HCT116 (cell line): ENCODE data around the gene ERC2. TPM values are rescaled to one million over a fixed set of nuclear protein-coding genes. Genes with fewer than 3 reads are reported as not detected.

Experiments used
- ATAC-seq: fragments of 200-7000 bp; cut with Tn5 transposase; 2 replicates; pipeline ENCODE4 v1.9.1; 2020; ENCODE audit warnings: mild to moderate bottlenecking, moderate library complexity
- BruUV-seq: library from RNA; stranded (reverse); fragments of 400-500 nt; replicated peaks from 2 replicates; lab custom pipeline; 2021; lab: Mats Ljungman, UMichigan
- CTCF ChIA-PET: fragments of 300-600 bp; sonication (Branson Sonifier 250); formaldehyde crosslinking; loops from one replicate; lab custom pipeline; 2021; ENCODE audit warnings: antibody characterized with exemption; lab: Charles Lee
- POLR2A ChIA-PET: fragments of 300-600, 350-600 bp; sonication (Branson Sonifier 250); formaldehyde crosslinking; loops from one replicate; lab custom pipeline; 2021; ENCODE audit warnings: antibody characterized with exemption; lab: Charles Lee
- RAD21 ChIA-PET, 2 experiments: fragments of 300-600 bp; sonication (Branson Sonifier 250); formaldehyde crosslinking; loops; one replicate each; lab custom pipeline; 2023; ENCODE audit warnings: low total read pairs in 2 of 2; ENCODE audit not compliant: uncharacterized antibody in 2 of 2, unreplicated experiment in 2 of 2, low non-redundant PET in 1 of 2; lab: Charles Lee
- DNase-seq: peaks from one replicate; pipeline ENCODE4 v3.0.0-alpha.2; 2010; ENCODE audit warnings: low read depth, low spot score
- H2AFZ ChIP-seq: fragments of 200-600 bp; shearing (Covaris generic), sonication (generic); 2 replicates; pipeline ENCODE4 v1.6.1; 2017; ENCODE audit warnings: low read depth, mixed run types, mixed read lengths, antibody characterized with exemption, low read length; ENCODE audit not compliant: poor library complexity, severe bottlenecking
- H3K27ac ChIP-seq: 2 replicates; pipeline ENCODE4 v1.5.1; 2012; ENCODE audit warnings: low read depth, low read length
- H3K27me3 ChIP-seq: fragments of 200-600 bp; sonication (generic); 2 replicates; pipeline ENCODE4 v1.6.1; 2016; ENCODE audit warnings: mixed run types, low read length, mixed read lengths; ENCODE audit not compliant: insufficient read depth
- H3K36me3 ChIP-seq, 2 experiments: fragments of 200-500 bp in 1 of 2; fragments of 200-600 bp in 1 of 2; sonication (Bioruptor generic) in 1 of 2; sonication (generic) in 1 of 2; 2 replicates each; pipeline versions ENCODE4 v1.5.1 to v1.6.1; 2014 to 2016; ENCODE audit warnings: low read length in 2 of 2, inconsistent platforms in 1 of 2, mixed read lengths in 1 of 2, mixed run types in 1 of 2; ENCODE audit not compliant: insufficient read depth in 2 of 2, control insufficient read depth in 1 of 2
- H3K4me1 ChIP-seq, 2 experiments: fragments of 200-600 bp in 1 of 2; sonication (generic) in 1 of 2; 2 replicates each; pipeline versions ENCODE4 v1.5.1 to v1.6.1; 2012 to 2017; ENCODE audit warnings: low read length in 2 of 2, inconsistent platforms in 1 of 2, mild to moderate bottlenecking in 1 of 2, mixed read lengths in 1 of 2, mixed run types in 1 of 2, moderate library complexity in 1 of 2; ENCODE audit not compliant: insufficient read depth in 2 of 2, control insufficient read depth in 1 of 2
- H3K4me2 ChIP-seq: fragments of 200-600 bp; sonication (generic); 2 replicates; pipeline ENCODE4 v1.6.1; 2017; ENCODE audit warnings: mixed run types, low read length, mixed read lengths
- H3K4me3 ChIP-seq, 2 experiments: fragments of 200-600 bp in 1 of 2; sonication (generic) in 1 of 2; replicated peaks in 1 of 2; 2 replicates each; pipeline ENCODE4 v1.5.1; 2011 to 2016; ENCODE audit warnings: low read length in 2 of 2, control low read depth in 1 of 2, low read depth in 1 of 2, mild to moderate bottlenecking in 1 of 2, mixed read lengths in 1 of 2, mixed run types in 1 of 2
- H3K79me2 ChIP-seq: fragments of 200-600 bp; sonication (generic); 2 replicates; pipeline ENCODE4 v1.6.1; 2017; ENCODE audit warnings: mild to moderate bottlenecking, mixed run types, low read length, moderate library complexity, mixed read lengths; ENCODE audit not compliant: insufficient read depth
- H3K9ac ChIP-seq: fragments of 200-600 bp; sonication (generic); 2 replicates; pipeline ENCODE4 v1.6.1; 2016; ENCODE audit warnings: low read length, mixed read lengths
- H3K9me2 ChIP-seq: fragments of 200-600 bp; sonication (generic), shearing (Covaris generic); 2 replicates; pipeline ENCODE4 v1.6.1; 2017; ENCODE audit warnings: mixed run types, mild to moderate bottlenecking, moderate library complexity; ENCODE audit not compliant: insufficient read depth
- H3K9me3 ChIP-seq, 2 experiments: fragments of 200-500 bp in 1 of 2; fragments of 200-600 bp in 1 of 2; sonication (Bioruptor generic) in 1 of 2; sonication (generic) in 1 of 2; 2 replicates each; pipeline ENCODE4 v1.6.1; 2014 to 2017; ENCODE audit warnings: low read length in 2 of 2, mixed read lengths in 2 of 2, inconsistent platforms in 1 of 2, low read depth in 1 of 2, mild to moderate bottlenecking in 1 of 2, mixed run types in 1 of 2, moderate library complexity in 1 of 2; ENCODE audit not compliant: control insufficient read depth in 1 of 2, insufficient read depth in 1 of 2
- H4K20me1 ChIP-seq: fragments of 200-600 bp; sonication (generic), shearing (Covaris generic); 2 replicates; pipeline ENCODE4 v1.6.1; 2017; ENCODE audit warnings: mixed run types, mild to moderate bottlenecking, moderate library complexity; ENCODE audit not compliant: insufficient read depth
- CBX3 ChIP-seq: IDR thresholded peaks from 2 replicates; pipeline ENCODE4 v1.6.1; 2012; ENCODE audit warnings: low read depth
- EGR1 ChIP-seq: IDR thresholded peaks from 2 replicates; pipeline ENCODE4 v1.6.1; 2012; ENCODE audit warnings: low read depth
- EZH2phosphoT487 ChIP-seq: fragments of 200-600 bp; IDR thresholded peaks from 2 replicates; pipeline ENCODE4 v1.6.1; 2018; ENCODE audit warnings: antibody characterized with exemption, borderline replicate concordance
- JUND ChIP-seq: IDR thresholded peaks from 2 replicates; pipeline ENCODE4 v1.6.1; 2012
- POLR2AphosphoS5 ChIP-seq: IDR thresholded peaks from 2 replicates; pipeline ENCODE4 v1.6.1; 2011; ENCODE audit warnings: mild to moderate bottlenecking, low read depth, low read length, moderate library complexity
- RAD21 ChIP-seq: IDR thresholded peaks from 2 replicates; pipeline ENCODE4 v1.6.1; 2012; ENCODE audit warnings: low read depth, mild to moderate bottlenecking
- SRF ChIP-seq: IDR thresholded peaks from 2 replicates; pipeline ENCODE4 v1.6.1; 2012; ENCODE audit warnings: low read depth
- TCF7L2 ChIP-seq: IDR thresholded peaks from 2 replicates; pipeline ENCODE4 v1.7.0; 2011; ENCODE audit warnings: borderline replicate concordance, inconsistent platforms; ENCODE audit not compliant: insufficient read depth, insufficient read length; ENCODE audit errors: extremely low read depth
- ZNF274 ChIP-seq: fragments of 200-500 bp; sonication (Bioruptor generic); IDR thresholded peaks from 2 replicates; pipeline ENCODE4 v1.6.1; 2014; ENCODE audit warnings: mild to moderate bottlenecking, low read depth, low read length, inconsistent platforms
- intact Hi-C: fragments of 100-400 bp; cut with micrococcal nuclease; formaldehyde crosslinking; loops from 2 replicates; pipeline ENCODE4 v1.10.0; 2022
- total RNA-seq: library from RNA; stranded (reverse); gene quantifications from one replicate; pipeline ENCODE4 v1.2.1, GENCODE V29; 2021; ENCODE audit not compliant: unreplicated experiment
- TF ChIP-seq, protein P1 (sequence below): IDR thresholded peaks from 2 replicates; pipeline ENCODE4 v1.6.1; 2012
- TF ChIP-seq, protein P2 (sequence below): IDR thresholded peaks from 2 replicates; pipeline ENCODE4 v1.6.1; 2012
- TF ChIP-seq, protein P3 (sequence below): IDR thresholded peaks from 2 replicates; pipeline ENCODE4 v1.6.1; 2011; ENCODE audit warnings: mild to moderate bottlenecking, low read length, moderate library complexity; ENCODE audit not compliant: insufficient replicate concordance; ENCODE audit errors: extremely low read depth
- TF ChIP-seq, protein P4 (sequence below): IDR thresholded peaks from 2 replicates; pipeline ENCODE4 v1.6.1; 2012; ENCODE audit warnings: low read depth

Gene ERC2
- total RNA-seq, 1 experiment from 2014 or later, result not detected

DNA sequence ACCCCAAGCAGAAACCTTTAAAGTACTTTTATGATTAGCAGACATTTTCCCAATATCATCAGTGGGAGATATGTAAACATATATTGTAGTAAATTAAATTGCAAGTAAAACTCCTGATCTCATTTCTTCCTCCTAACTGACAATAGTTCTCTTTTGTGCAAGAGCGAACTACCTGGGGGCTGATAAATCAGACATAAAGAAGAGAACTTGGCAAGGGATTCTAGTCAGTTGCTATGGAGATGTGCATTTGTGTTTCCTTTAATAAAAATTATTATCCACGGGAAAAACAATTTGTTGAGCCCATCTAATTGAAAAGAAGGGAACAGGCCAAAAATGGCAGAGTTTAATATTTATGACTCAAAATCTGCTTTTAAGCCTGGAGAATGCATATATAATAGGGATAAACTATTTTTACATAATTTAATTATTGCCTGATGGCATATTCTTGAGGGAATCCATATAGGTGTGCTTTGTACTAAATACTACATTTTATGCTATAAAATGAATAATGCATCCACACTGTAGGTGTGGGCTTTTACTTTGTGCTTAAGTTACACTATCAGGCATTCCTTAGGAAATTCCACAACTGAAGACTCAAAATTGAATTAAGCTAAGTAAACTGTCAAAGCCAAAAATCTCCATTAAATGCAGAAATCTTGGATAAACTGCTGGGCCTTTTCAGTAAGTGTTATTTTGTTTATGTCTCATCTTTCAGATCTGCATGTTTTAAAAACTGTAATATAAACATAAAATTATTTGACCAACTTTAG lies 258.1 kb downstream of the ERC2 start:
- H4K20me1 ChIP-seq, result no peaks in the 10 kb centered on the region
- no peaks in the 10 kb centered on the region for H3K9me2 ChIP-seq
- BruUV-seq, result no TSS peak
- no peak overlapping the region for H3K9ac ChIP-seq
- ATAC-seq (no peak), DNase-seq (no peak)
- TF ChIP-seq EGR1 (no peak), TCF7L2 (no peak), POLR2AphosphoS5 (no peak), SRF (no peak), CBX3 (no peak), ZNF274 (no peak), JUND (no peak), RAD21 (no peak)
- TF ChIP-seq, protein P1, sequence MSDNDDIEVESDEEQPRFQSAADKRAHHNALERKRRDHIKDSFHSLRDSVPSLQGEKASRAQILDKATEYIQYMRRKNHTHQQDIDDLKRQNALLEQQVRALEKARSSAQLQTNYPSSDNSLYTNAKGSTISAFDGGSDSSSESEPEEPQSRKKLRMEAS, result no peak
- TF ChIP-seq, protein P2, sequence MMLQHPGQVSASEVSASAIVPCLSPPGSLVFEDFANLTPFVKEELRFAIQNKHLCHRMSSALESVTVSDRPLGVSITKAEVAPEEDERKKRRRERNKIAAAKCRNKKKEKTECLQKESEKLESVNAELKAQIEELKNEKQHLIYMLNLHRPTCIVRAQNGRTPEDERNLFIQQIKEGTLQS, result no peak
- H3K27me3 ChIP-seq, result peaks cover 2% of the 10 kb centered on the region; the same call in 1 of the 2 replicates
- H3K4me3 ChIP-seq, result no peak overlapping the region
- H3K4me1 ChIP-seq, result no peaks in the 10 kb centered on the region
- no peak overlapping the region for H2AFZ ChIP-seq
- intact Hi-C loops, result no loop called here
- RAD21 ChIA-PET, result no interaction called here
- POLR2A ChIA-PET, result no interaction called here
- no peak overlapping the region for H3K27ac ChIP-seq
- H3K9me3 ChIP-seq, result no peaks in the 10 kb centered on the region
- H3K4me2 ChIP-seq, result no peak overlapping the region
- H3K79me2 ChIP-seq, result no peaks in the 10 kb centered on the region
- H3K36me3 ChIP-seq, result no peaks in the 10 kb centered on the region
- CTCF ChIA-PET, result no interaction called here

DNA sequence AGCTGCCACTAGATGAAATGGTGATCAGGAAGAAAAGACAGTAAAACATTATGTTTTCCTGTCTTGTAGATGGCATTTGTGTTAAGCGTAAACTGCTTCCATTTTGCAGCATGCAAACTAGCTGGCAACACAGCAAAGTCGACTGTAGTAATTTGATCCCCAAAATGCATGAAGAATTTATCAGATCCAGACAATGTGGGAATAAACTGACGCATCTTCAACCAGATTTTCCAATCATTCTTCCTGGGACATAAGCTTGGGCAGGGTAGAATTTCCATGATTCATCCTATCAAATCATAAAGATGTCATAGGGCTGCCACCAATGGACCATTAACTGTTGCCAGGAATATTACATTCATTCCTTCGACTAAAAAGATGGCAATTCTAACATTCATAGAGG lies 260.3 kb downstream of the ERC2 start:
- Histone ChIP-seq H3K36me3 (no peaks in the 10 kb centered on the region), H3K27ac (no peak overlapping the region), H3K27me3 (peaks cover 2% of the 10 kb centered on the region; the same call in 1 of the 2 replicates), H3K9me3 (no peaks in the 10 kb centered on the region), H3K4me3 (no peak overlapping the region), H3K4me1 (no peaks in the 10 kb centered on the region), H3K9ac (no peak overlapping the region), H2AFZ (no peak overlapping the region), H4K20me1 (no peaks in the 10 kb centered on the region), H3K4me2 (no peak overlapping the region), H3K79me2 (no peaks in the 10 kb centered on the region), H3K9me2 (no peaks in the 10 kb centered on the region)
- ATAC-seq, result no peak
- ChIA-PET RAD21 (no interaction called here), POLR2A (no interaction called here), CTCF (no interaction called here)
- no peak for DNase-seq
- BruUV-seq, result no TSS peak
- intact Hi-C loops, result no loop called here
- TF ChIP-seq SRF (no peak), EZH2phosphoT487 (no peak), POLR2AphosphoS5 (no peak), JUND (no peak), CBX3 (no peak), TCF7L2 (no peak)
- TF ChIP-seq, protein P3, sequence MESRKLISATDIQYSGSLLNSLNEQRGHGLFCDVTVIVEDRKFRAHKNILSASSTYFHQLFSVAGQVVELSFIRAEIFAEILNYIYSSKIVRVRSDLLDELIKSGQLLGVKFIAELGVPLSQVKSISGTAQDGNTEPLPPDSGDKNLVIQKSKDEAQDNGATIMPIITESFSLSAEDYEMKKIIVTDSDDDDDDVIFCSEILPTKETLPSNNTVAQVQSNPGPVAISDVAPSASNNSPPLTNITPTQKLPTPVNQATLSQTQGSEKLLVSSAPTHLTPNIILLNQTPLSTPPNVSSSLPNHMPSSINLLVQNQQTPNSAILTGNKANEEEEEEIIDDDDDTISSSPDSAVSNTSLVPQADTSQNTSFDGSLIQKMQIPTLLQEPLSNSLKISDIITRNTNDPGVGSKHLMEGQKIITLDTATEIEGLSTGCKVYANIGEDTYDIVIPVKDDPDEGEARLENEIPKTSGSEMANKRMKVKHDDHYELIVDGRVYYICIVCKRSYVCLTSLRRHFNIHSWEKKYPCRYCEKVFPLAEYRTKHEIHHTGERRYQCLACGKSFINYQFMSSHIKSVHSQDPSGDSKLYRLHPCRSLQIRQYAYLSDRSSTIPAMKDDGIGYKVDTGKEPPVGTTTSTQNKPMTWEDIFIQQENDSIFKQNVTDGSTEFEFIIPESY, result no peak
- TF ChIP-seq, protein P4, sequence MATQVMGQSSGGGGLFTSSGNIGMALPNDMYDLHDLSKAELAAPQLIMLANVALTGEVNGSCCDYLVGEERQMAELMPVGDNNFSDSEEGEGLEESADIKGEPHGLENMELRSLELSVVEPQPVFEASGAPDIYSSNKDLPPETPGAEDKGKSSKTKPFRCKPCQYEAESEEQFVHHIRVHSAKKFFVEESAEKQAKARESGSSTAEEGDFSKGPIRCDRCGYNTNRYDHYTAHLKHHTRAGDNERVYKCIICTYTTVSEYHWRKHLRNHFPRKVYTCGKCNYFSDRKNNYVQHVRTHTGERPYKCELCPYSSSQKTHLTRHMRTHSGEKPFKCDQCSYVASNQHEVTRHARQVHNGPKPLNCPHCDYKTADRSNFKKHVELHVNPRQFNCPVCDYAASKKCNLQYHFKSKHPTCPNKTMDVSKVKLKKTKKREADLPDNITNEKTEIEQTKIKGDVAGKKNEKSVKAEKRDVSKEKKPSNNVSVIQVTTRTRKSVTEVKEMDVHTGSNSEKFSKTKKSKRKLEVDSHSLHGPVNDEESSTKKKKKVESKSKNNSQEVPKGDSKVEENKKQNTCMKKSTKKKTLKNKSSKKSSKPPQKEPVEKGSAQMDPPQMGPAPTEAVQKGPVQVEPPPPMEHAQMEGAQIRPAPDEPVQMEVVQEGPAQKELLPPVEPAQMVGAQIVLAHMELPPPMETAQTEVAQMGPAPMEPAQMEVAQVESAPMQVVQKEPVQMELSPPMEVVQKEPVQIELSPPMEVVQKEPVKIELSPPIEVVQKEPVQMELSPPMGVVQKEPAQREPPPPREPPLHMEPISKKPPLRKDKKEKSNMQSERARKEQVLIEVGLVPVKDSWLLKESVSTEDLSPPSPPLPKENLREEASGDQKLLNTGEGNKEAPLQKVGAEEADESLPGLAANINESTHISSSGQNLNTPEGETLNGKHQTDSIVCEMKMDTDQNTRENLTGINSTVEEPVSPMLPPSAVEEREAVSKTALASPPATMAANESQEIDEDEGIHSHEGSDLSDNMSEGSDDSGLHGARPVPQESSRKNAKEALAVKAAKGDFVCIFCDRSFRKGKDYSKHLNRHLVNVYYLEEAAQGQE, result no peak
